Measurements from ENCODE around the gene EFCAB3.

GRCh38 chr17:62444063-62444462 lies 63.7 kb downstream of the EFCAB3 start:
- TF ChIP-seq POLR2A (IDR thresholded peaks at IDR 0.05; ENCODE audit: low read depth, low read length) (no peak), POLR2AphosphoS5 (IDR thresholded peaks at IDR 0.05; ENCODE audit: low read depth, low read length) (no peak), TAF1 (IDR thresholded peaks at IDR 0.05; ENCODE audit: borderline replicate concordance, low read depth, low read length) (no peak)

All from GM12892 (cell line).